DMS153 treated with DMSO at 0.1 percent for 48 hours (cell line): Measurements from ENCODE around the gene GHRH.

Experiments used
- DNase-seq: peaks from one replicate; lab custom pipeline; 2025; ENCODE audit not compliant: unreplicated experiment; lab: John Stamatoyannopoulos, UW

The GHRH gene

GRCh38 chr20:37209193-37209592 is 52.4 kb downstream of the GHRH start:
- DNase-seq, result no peak

DNA sequence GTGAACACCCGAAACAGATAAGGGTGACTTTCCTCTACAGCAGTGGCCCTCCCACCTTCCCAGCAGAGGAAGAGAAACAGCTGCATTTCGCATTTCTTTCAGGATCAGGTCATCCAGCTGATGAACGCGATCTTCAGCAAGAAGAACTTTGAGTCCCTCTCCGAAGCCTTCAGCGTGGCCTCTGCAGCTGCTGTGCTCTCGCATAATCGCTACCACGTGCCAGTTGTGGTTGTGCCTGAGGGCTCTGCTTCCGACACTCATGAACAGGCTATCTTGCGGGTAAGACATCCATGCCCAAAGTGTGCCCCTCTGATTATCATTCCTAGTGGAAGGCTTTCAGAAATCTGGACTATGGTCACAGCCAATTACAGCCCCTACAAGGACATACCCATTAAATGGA is 54.4 kb downstream of the GHRH start:
- no peak for DNase-seq

GRCh38 chr20:37205794-37206193 is 55.8 kb downstream of the GHRH start:
- no peak for DNase-seq

- no peak for DNase-seq
Measured at GRCh38 chr20:37205130-37205529, 56.5 kb downstream of the GHRH start.

DNA sequence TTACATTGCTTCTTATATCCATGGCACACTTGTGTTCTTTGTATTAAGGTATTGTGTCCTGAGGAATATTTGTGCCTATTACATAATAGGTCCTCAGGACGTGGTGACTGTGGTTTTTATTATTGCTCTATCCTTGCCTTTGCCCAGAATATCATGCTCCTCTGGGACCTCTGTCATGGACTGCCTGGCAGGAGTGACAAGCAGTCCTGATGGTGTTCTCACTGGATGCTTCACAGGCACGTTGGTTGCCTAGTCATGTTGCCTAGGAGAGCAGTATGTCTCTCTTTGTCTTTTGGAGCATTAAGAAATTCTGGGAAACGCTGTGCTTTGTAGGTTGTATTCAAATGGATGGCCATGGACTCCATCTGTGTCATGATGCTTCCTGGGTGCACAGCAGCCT is 57.6 kb downstream of the GHRH start:
- DNase-seq, result no peak

GRCh38 chr20:37202267-37202943 is 59.2 kb downstream of the GHRH start:
- no peak for DNase-seq

DNA sequence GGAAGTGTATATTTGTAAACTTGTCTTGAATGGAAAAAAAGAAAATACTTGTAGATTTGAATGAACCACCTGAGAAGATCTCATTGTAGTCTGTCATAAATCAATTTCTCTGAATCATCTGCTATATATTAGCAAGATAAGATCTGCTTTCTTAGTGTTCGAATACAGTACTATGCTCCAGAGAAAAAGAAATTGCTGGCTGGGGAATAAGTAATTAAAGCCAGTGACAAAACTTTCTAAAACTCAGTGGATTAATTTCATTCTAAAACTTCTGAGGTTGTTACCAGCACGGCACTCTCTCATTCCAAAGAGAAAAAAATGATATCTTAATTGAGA is 59.8 kb downstream of the GHRH start:
- no peak for DNase-seq
